ENCODE data around the gene SYNGR2. TPM values are rescaled to one million over a fixed set of nuclear protein-coding genes. Genes with fewer than 3 reads are reported as not detected.

Gene SYNGR2
- total RNA-seq, 1 donor from 2014 or later, result 3.2 TPM

- Mint-ChIP-seq H3K9me3 (ENCODE audit: unreplicated experiment) (peaks cover 2% of the 10 kb centered on the region), H3K4me3 (ENCODE audit: unreplicated experiment) (no peak overlapping the region)
Measured at GRCh38 chr17:78147315-78147998, 20.9 kb upstream of the SYNGR2 start.

GRCh38 chr17:78148286-78149016 is 19.9 kb upstream of the SYNGR2 start:
- no peak for DNase-seq
- no peak for TF ChIP-seq CTCF (IDR thresholded peaks at IDR 0.05; ENCODE audit: partially characterized antibody, unreplicated experiment)
- Mint-ChIP-seq H3K4me1 (ENCODE audit: low read depth, unreplicated experiment) (peaks cover 3% of the 10 kb centered on the region), H3K27me3 (ENCODE audit: unreplicated experiment) (peaks cover 4% of the 10 kb centered on the region), H3K36me3 (ENCODE audit: unreplicated experiment) (no peaks in the 10 kb centered on the region), H3K4me3 (ENCODE audit: unreplicated experiment) (no peak overlapping the region), H3K27ac (ENCODE audit: unreplicated experiment) (no peak overlapping the region), H3K9me3 (ENCODE audit: unreplicated experiment) (peaks cover 2% of the 10 kb centered on the region)

More at GRCh38 chr17:78147315-78147998, 20.9 kb upstream of the SYNGR2 start:
- H3K27me3 Mint-ChIP-seq (ENCODE audit: unreplicated experiment), result peaks cover 6% of the 10 kb centered on the region
- DNase-seq, result no peak
- H3K4me1 Mint-ChIP-seq (ENCODE audit: low read depth, unreplicated experiment), result peaks cover 3% of the 10 kb centered on the region
- no peak for TF ChIP-seq CTCF (IDR thresholded peaks at IDR 0.05; ENCODE audit: partially characterized antibody, unreplicated experiment)
- H3K36me3 Mint-ChIP-seq (ENCODE audit: unreplicated experiment), result no peaks in the 10 kb centered on the region
- no peak overlapping the region for H3K27ac Mint-ChIP-seq (ENCODE audit: unreplicated experiment)

- H3K36me3 Mint-ChIP-seq (ENCODE audit: unreplicated experiment), result no peaks in the 10 kb centered on the region
- DNase-seq, result no peak
- peaks cover 2% of the 10 kb centered on the region for H3K9me3 Mint-ChIP-seq (ENCODE audit: unreplicated experiment)
- no peak for TF ChIP-seq CTCF (IDR thresholded peaks at IDR 0.05; ENCODE audit: partially characterized antibody, unreplicated experiment)
- H3K27me3 Mint-ChIP-seq (ENCODE audit: unreplicated experiment), result peaks cover 2% of the 10 kb centered on the region
- H3K27ac Mint-ChIP-seq (ENCODE audit: unreplicated experiment), result no peak overlapping the region
- peaks cover 3% of the 10 kb centered on the region for H3K4me1 Mint-ChIP-seq (ENCODE audit: low read depth, unreplicated experiment)
- no peak overlapping the region for H3K4me3 Mint-ChIP-seq (ENCODE audit: unreplicated experiment)
Measured at GRCh38 chr17:78151514-78152008, 16.8 kb upstream of the SYNGR2 start.

GRCh38 chr17:78154903-78155811 is 13.2 kb upstream of the SYNGR2 start:
- H3K9me3 Mint-ChIP-seq (ENCODE audit: unreplicated experiment), result peaks cover 1% of the 10 kb centered on the region
- H3K4me3 Mint-ChIP-seq (ENCODE audit: unreplicated experiment), result no peak overlapping the region
- no peak for TF ChIP-seq CTCF (IDR thresholded peaks at IDR 0.05; ENCODE audit: partially characterized antibody, unreplicated experiment)
- DNase-seq, result no peak
- H3K27me3 Mint-ChIP-seq (ENCODE audit: unreplicated experiment), result peaks cover 2% of the 10 kb centered on the region
- no peaks in the 10 kb centered on the region for H3K4me1 Mint-ChIP-seq (ENCODE audit: low read depth, unreplicated experiment)
- no peak overlapping the region for H3K27ac Mint-ChIP-seq (ENCODE audit: unreplicated experiment)
- no peaks in the 10 kb centered on the region for H3K36me3 Mint-ChIP-seq (ENCODE audit: unreplicated experiment)

Data from glutamatergic neuron (in vitro differentiated cells).